HEK293 (cell line): Measurements from ENCODE around the gene JAM3.

Experiments
- KLF1 ChIP-seq: fragments of 450-650 bp; formaldehyde crosslinking; IDR thresholded peaks from 2 replicates; pipeline ENCODE4 v1.5.1; 2016; ENCODE audit warnings: missing biosample characterization, missing genetic modification characterization
- ZBTB21 ChIP-seq: fragments of 450-650 bp; formaldehyde crosslinking; IDR thresholded peaks from 2 replicates; pipeline ENCODE4 v1.5.1; 2017; ENCODE audit warnings: missing biosample characterization, missing genetic modification characterization
- ZBTB6 ChIP-seq: fragments of 450-650 bp; formaldehyde crosslinking; IDR thresholded peaks from 2 replicates; pipeline ENCODE4 v1.5.1; 2017; ENCODE audit warnings: missing biosample characterization, missing genetic modification characterization
- ZNF175 ChIP-seq: fragments of 450-650 bp; formaldehyde crosslinking; IDR thresholded peaks from 2 replicates; pipeline ENCODE4 v1.5.1; 2016; ENCODE audit warnings: missing biosample characterization, missing genetic modification characterization
- ZNF488 ChIP-seq: fragments of 450-650 bp; formaldehyde crosslinking; IDR thresholded peaks from 2 replicates; pipeline ENCODE4 v1.5.1; 2016; ENCODE audit warnings: missing biosample characterization, missing genetic modification characterization
- ZNF529 ChIP-seq: fragments of 450-650 bp; formaldehyde crosslinking; IDR thresholded peaks from 2 replicates; pipeline ENCODE4 v1.5.1; 2017; ENCODE audit warnings: missing genetic modification characterization, missing biosample characterization; ENCODE audit not compliant: insufficient replicate concordance
- TF ChIP-seq, protein P1 (sequence below): fragments of 450-650 bp; formaldehyde crosslinking; IDR thresholded peaks from 2 replicates; pipeline ENCODE4 v1.5.1; 2016; ENCODE audit warnings: missing biosample characterization, missing genetic modification characterization

- TF ChIP-seq, protein P1, sequence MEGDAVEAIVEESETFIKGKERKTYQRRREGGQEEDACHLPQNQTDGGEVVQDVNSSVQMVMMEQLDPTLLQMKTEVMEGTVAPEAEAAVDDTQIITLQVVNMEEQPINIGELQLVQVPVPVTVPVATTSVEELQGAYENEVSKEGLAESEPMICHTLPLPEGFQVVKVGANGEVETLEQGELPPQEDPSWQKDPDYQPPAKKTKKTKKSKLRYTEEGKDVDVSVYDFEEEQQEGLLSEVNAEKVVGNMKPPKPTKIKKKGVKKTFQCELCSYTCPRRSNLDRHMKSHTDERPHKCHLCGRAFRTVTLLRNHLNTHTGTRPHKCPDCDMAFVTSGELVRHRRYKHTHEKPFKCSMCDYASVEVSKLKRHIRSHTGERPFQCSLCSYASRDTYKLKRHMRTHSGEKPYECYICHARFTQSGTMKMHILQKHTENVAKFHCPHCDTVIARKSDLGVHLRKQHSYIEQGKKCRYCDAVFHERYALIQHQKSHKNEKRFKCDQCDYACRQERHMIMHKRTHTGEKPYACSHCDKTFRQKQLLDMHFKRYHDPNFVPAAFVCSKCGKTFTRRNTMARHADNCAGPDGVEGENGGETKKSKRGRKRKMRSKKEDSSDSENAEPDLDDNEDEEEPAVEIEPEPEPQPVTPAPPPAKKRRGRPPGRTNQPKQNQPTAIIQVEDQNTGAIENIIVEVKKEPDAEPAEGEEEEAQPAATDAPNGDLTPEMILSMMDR (tag by site-specific recombination) = no peak
- TF ChIP-seq ZBTB21 (tag by site-specific recombination) = no peak
- TF ChIP-seq ZNF529 = no peak
- no peak for TF ChIP-seq ZNF175
- no peak for TF ChIP-seq ZBTB6
- no peak for TF ChIP-seq ZNF488 (tag by site-specific recombination)
- TF ChIP-seq KLF1 = no peak
Measured at GRCh38 chr11:134044514-134045284, 24.2 kb upstream of the JAM3 start.
